ENCODE data around the gene EPM2A. TPM values are rescaled to one million over a fixed set of nuclear protein-coding genes. Genes with fewer than 3 reads are reported as not detected.

Gene EPM2A
- total RNA-seq, 1 experiment from 2014 or later: 11.8 TPM

GRCh38 chr6:145603424-145603833 lies 131.9 kb downstream of the EPM2A start:
- ChIA-PET POLR2A (ENCODE audit: low non-redundant PET) (no interaction called here), CTCF (no interaction called here)
- DNase-seq (ENCODE audit: low spot score): no peak
- H3K27ac ChIP-seq (ENCODE audit: low read depth, low read length, poor library complexity, severe bottlenecking): no peak overlapping the region
- TF ChIP-seq EZH2 (IDR thresholded peaks at IDR 0.05; ENCODE audit: borderline replicate concordance, low read depth, low read length, poor library complexity, severe bottlenecking) (no peak), CTCF (conservative IDR thresholded peaks at IDR 0.05; ENCODE audit: low read depth, low read length) (no peak)
- no peaks in the 10 kb centered on the region for H3K9me3 ChIP-seq (ENCODE audit: low read depth, low read length, poor library complexity, severe bottlenecking)
- no peaks in the 10 kb centered on the region for H3K27me3 ChIP-seq (replicated peaks; ENCODE audit: insufficient read depth, low read depth, low read length, poor library complexity)
- no TSS peak for BruUV-seq (replicated peaks)
- no peaks in the 10 kb centered on the region for H3K4me1 ChIP-seq (ENCODE audit: insufficient read depth, low read length, poor library complexity, severe bottlenecking)
- H3K36me3 ChIP-seq (ENCODE audit: insufficient read depth, low read length, poor library complexity, severe bottlenecking): no peaks in the 10 kb centered on the region
- H3K4me3 ChIP-seq (ENCODE audit: low read depth, low read length, poor library complexity, severe bottlenecking): no peak overlapping the region
- intact Hi-C loops (cut with micrococcal nuclease; ENCODE audit: unreplicated experiment): no loop called here

GRCh38 chr6:145602726-145603326 lies 132.5 kb downstream of the EPM2A start:
- Histone ChIP-seq H3K36me3 (ENCODE audit: insufficient read depth, low read length, poor library complexity, severe bottlenecking) (no peaks in the 10 kb centered on the region), H3K4me1 (ENCODE audit: insufficient read depth, low read length, poor library complexity, severe bottlenecking) (no peaks in the 10 kb centered on the region), H3K9me3 (ENCODE audit: low read depth, low read length, poor library complexity, severe bottlenecking) (no peaks in the 10 kb centered on the region), H3K27ac (ENCODE audit: low read depth, low read length, poor library complexity, severe bottlenecking) (no peak overlapping the region), H3K4me3 (ENCODE audit: low read depth, low read length, poor library complexity, severe bottlenecking) (no peak overlapping the region), H3K27me3 (replicated peaks; ENCODE audit: insufficient read depth, low read depth, low read length, poor library complexity) (no peaks in the 10 kb centered on the region)
- BruUV-seq (replicated peaks): no TSS peak
- TF ChIP-seq EZH2 (IDR thresholded peaks at IDR 0.05; ENCODE audit: borderline replicate concordance, low read depth, low read length, poor library complexity, severe bottlenecking) (no peak), CTCF (conservative IDR thresholded peaks at IDR 0.05; ENCODE audit: low read depth, low read length) (no peak)
- ChIA-PET POLR2A (ENCODE audit: low non-redundant PET) (no interaction called here), CTCF (no interaction called here)
- intact Hi-C loops (cut with micrococcal nuclease; ENCODE audit: unreplicated experiment): no loop called here
- no peak for DNase-seq (ENCODE audit: low spot score)

GRCh38 chr6:145601397-145601796 lies 133.9 kb downstream of the EPM2A start:
- Histone ChIP-seq H3K4me1 (ENCODE audit: insufficient read depth, low read length, poor library complexity, severe bottlenecking) (no peaks in the 10 kb centered on the region), H3K36me3 (ENCODE audit: insufficient read depth, low read length, poor library complexity, severe bottlenecking) (no peaks in the 10 kb centered on the region), H3K27me3 (replicated peaks; ENCODE audit: insufficient read depth, low read depth, low read length, poor library complexity) (no peaks in the 10 kb centered on the region), H3K27ac (ENCODE audit: low read depth, low read length, poor library complexity, severe bottlenecking) (no peak overlapping the region), H3K4me3 (ENCODE audit: low read depth, low read length, poor library complexity, severe bottlenecking) (no peak overlapping the region), H3K9me3 (ENCODE audit: low read depth, low read length, poor library complexity, severe bottlenecking) (no peaks in the 10 kb centered on the region)
- DNase-seq (ENCODE audit: low spot score): no peak
- ChIA-PET CTCF (no interaction called here), POLR2A (ENCODE audit: low non-redundant PET) (no interaction called here)
- intact Hi-C loops (cut with micrococcal nuclease; ENCODE audit: unreplicated experiment): no loop called here
- TF ChIP-seq EZH2 (IDR thresholded peaks at IDR 0.05; ENCODE audit: borderline replicate concordance, low read depth, low read length, poor library complexity, severe bottlenecking): no peak
- TF ChIP-seq CTCF (conservative IDR thresholded peaks at IDR 0.05; ENCODE audit: low read depth, low read length): no peak
- BruUV-seq (replicated peaks): no TSS peak
